Epithelial cell of umbilical artery (primary cell): ENCODE results near the gene PFKP. TPM values are rescaled to one million over a fixed set of nuclear protein-coding genes. Genes with fewer than 3 reads are reported as not detected.

Source experiments
- total RNA-seq: library from RNA; depleted of rRNA; stranded (reverse); fragments of >200 nt; gene quantifications from 2 replicates; pipeline ENCODE4 v1.2.3, GENCODE V29; 2014

Gene PFKP
- total RNA-seq: 416 and 436 TPM in 2 replicates

DNA sequence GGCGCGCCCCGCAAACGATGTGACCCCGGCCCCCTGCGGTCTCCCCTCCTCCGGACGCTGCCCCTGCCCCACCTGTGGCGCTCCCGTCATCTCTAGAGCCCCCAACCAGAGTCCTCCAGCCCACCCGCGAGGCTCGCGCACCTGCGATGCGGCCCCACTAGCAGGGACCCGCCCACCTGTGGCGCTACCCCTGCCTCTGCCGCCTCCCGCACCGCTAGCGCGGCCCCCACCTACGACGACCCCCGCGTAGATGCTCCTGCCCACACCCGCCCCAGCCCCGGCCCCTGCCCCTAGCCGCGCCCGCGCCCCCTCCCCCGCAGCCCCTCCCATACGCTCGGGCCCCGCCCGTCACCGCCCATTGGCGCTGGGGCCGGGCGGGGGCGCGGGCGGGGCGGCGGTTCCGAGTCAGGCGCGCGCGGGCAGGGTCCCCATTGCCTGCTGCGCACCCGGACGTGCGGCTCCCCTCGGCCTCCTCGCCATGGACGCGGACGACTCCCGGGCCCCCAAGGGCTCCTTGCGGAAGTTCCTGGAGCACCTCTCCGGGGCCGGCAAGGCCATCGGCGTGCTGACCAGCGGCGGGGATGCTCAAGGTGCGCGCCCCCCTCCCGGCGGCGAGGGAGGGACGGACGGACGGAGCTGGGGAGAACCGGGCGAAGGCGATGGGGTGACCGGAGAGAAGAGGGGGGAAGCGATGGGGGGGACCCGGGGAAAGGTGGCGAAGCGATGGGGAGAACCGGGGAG is at the start of gene PFKP:
Gene PFKP, plus strand, starts transcription at position 431 of the 741 bp plus-strand sequence. Its CDS starts 48 bp downstream, at position 479.

DNA sequence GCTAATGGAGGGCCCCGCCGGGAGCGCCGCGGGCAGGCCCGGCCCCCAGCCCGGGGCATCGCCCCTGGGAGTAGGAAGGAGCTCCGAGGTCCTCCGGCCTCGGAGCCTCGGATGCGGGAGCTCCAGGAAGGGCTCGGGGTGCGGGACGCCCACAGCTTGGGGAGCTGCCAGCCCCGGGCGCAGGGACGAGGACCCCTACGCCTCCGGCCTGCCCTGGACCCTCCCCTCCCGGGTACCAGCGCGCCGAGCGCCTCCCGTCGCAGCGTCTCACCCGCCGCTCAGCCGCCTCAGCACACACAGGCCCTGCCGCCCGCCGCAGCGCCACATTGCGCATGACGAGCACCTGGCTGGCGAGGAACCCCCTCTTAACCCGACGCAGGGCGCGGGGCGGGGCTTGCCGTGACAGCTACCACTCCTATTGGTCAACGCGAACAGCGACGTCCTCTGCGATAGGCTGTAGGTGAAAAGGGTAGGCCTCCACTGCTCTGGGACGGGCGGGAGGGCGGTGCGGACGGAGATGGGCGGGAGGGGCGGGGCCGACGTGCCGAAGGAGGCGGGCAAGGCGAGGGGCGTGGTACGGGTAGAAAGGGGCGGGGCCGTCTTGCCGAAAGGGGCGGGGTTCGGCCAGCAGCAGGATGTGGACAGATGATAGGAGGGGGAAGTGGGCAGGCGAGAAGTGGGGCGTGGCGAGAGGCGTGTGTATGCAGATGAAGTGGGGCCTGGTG is 105.3 kb downstream of the PFKP start, which contains the start of gene PITRM1:
Gene PITRM1, minus strand, starts transcription at position 337 of the 725 bp plus-strand sequence. Its CDS starts 10 bp downstream, at position 327.

Other genes starting within 250 kb of the PFKP start
- 59.9 and 90.0 TPM in 2 replicates for gene PITRM1, start 105.2 kb downstream of the PFKP start, total RNA-seq